ENCODE results near the gene IL25. TPM values are rescaled to one million over a fixed set of nuclear protein-coding genes. Genes with fewer than 3 reads are reported as not detected.

Gene IL25
- total and polyA plus RNA-seq, 2 of the 8 experiments (the other 6 are each of a cell fraction or from before 2014, with no cell fraction given), result not detected

- no peak for TF ChIP-seq CHD7 (IDR thresholded peaks at IDR 0.05; ENCODE audit: insufficient replicate concordance, low read length)
- peak; percentile 81 for TF ChIP-seq ASH2L (IDR thresholded peaks at IDR 0.05; ENCODE audit: low read length)
Measured at GRCh38 chr14:23351681-23352505, 20.7 kb upstream of the IL25 start (continued).

All from H1 (cell line).